ENCODE measurements around the gene RFT1.

GRCh38 chr3:53151870-53152660 is 21.8 kb upstream of the RFT1 start:
- TF ChIP-seq CTCF (IDR thresholded peaks at IDR 0.05) (no peak), POLR2A (IDR thresholded peaks at IDR 0.05) (no peak)
